ENCODE results near the gene HNRNPC.
"Not testable (repeated sequence)": the region's sequence is repeated elsewhere in the genome, so short reads cannot be mapped to it uniquely, and the experiment has no call there.

The HNRNPC gene

DNA sequence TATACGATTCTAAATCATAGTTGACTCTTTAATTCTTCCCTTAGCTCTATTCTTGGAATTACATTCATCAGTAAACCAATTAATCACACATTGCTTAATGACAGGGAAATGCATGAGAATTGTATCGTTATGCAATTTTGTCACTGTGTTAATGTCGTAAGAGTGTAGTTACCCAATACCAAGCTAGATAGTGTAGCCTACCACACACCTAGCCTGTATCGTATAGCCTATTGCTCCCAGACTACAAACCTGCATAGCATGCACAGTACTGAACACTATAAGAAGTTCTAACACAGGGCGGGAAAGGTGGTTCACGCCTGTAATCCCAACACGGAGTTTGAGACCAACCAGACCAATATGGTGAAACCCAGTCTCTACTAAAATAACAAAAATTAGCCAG lies 24.7 kb downstream of the HNRNPC start:
- no peak for DNase-seq

DNA sequence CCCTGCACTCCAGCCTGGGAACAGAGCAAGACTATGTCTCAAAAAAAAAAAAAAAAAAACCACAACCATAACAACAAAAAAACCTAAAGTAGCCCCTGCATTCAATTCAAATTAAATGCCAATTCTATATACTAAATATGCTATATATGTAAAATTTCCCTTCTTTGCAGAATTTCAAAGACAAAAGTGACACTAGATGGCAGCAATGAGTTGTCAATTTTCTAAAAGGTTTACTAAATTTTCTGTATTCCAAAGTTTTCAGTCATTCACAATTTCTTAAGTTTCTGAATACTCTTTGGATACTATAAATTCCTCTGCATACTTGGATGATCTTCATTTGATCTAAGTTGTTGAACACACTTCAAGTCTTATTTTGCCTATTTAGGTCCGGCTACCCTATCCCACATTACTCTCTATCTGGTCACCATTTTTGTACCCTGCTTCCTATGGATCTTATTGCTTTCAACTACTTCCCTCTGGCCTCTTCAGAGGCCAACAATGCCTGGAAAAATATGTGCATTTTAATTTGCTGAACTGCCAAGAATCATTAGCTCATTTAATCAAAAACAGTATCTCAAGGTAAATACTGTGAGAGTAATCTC lies 27.9 kb downstream of the HNRNPC start:
- peak; percentile 32 to 35 for DNase-seq

DNA sequence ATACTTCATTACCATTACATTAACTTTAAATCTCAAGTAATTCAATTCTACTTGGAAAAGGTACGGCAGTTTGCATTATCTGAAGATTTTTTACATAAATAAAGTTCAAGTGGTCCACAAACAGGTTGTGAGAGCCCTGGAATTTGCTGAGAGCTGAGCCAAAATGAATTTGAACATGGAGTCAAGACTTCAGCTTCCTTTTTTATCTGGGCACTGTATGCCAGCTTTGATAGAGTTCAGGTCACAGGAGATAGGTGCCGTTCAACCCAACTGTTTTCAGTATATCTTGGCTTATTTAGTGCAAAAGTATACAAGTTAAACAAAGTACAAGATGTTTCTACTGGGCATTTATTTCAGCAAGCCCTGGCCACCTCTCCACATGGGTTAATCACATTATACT lies 28.8 kb downstream of the HNRNPC start:
- no peak for DNase-seq

DNA sequence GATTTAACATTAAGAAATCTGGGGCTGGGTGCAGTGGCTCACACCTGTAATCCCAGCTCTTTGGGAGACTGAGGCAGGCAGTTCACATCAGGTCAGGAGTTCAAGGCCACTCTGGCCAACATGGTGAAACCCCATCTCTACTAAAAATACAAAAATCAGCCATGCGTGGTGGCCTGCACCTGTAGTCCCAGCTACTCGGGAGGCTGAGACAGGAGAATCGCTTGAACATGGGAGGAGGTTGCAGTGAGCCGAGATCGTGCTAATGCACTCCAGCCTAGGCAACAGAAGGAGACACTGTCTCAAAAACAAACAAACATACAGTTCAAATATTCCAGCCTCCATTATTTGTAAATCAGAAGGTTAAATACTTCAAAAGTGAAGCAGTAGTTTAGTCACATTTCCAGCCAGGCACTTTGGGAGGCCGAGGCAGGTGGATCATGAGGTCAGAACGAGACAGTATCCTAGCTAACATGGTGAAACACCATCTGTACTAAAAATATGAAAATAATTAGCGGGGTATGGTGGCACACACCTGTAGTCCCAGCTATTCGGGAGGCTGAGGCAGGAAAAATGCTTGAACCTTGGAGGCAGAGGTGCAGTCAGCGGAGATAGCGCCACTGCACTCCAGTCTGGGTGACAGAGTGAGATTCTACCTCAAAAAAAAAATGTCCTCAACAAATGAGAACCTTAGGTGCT lies 30.3 kb downstream of the HNRNPC start:
- no peak for DNase-seq

DNA sequence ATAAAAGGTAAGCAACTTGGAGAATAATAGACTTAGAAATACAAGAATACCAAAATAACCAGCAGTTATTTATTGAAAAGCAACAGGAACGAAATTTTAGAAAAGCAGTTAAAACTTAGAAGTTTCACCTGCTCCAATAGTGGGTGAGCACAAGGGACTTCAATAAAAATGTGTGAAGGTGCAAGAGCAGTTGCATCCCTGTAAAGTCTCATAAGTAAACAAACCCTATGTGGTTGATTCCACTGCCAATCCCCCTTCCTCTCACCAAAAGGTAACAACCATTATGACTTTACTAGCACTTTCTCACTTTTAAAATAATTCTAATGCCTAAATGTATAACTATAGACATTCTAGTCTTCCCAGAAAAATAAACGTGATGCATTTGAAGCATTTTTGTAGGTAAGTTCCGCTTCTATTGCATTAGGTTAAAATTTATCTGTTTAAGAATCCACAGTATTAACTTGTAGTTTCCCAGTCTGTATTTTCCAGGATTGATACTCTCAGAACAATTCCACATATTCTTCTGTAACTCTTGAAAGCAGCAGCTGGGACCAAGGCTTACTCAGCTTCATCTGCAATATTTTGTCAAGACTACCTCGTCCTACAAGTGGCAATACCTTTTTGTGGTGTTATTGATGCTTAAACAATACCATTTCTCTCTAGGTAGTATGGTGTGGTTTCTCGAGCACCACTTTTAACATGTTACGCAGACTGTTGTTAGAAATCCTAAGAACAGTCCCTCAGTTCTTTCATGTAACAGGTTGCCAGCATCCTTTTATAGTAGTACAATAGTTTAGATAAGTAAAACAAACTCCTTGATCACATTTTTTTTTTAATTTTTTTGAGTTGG lies 32.1 kb downstream of the HNRNPC start:
- DNase-seq, result no peak

DNA sequence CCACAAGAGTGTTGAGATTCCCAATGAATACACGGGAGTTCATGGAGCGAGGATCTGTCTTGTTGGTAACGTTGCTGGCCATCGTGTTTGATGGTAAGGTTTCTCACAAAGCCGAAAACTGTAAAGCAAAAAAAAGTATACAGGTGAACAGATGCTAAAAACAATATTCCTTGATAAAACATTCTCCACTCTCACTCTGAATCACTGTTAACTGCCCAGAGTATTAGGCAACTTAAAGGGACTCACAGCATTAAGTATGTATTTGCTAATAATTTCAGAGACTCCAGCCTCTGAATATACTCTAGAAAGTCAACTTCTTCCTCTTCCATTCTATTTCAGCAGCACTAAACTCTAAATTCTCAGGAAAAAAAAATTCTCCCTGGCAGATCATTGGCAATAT lies 35.1 kb downstream of the HNRNPC start:
- DNase-seq, result no peak

DNA sequence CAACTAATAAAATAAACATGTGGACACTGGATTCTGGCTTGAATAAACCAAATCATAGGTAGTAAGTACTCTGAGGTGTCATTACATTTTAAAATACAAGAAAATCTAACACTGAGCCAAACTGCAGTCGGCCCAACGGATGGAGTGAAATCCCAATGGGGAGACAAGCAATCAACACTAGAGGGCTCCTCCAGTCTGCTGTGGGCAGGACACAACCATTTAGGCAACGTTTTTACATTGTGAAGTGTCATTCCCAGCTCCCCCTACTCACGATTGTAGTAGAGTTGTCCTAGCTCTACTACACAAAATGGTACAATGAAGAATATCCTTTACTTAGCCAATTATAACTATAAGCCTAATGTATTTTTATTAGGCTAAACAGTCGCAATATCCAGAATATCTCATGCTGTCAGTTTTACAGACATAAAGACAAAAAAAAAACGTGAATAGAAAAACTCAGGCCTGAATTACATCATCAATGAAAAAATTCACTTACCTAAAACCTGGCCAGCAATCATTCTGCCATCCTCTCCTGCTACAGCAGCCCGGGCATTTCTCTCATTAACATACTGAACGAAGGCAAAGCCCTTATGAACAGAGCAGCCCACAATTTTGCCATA lies 35.7 kb downstream of the HNRNPC start:
- peak; percentile 21 to 37 for DNase-seq

DNA sequence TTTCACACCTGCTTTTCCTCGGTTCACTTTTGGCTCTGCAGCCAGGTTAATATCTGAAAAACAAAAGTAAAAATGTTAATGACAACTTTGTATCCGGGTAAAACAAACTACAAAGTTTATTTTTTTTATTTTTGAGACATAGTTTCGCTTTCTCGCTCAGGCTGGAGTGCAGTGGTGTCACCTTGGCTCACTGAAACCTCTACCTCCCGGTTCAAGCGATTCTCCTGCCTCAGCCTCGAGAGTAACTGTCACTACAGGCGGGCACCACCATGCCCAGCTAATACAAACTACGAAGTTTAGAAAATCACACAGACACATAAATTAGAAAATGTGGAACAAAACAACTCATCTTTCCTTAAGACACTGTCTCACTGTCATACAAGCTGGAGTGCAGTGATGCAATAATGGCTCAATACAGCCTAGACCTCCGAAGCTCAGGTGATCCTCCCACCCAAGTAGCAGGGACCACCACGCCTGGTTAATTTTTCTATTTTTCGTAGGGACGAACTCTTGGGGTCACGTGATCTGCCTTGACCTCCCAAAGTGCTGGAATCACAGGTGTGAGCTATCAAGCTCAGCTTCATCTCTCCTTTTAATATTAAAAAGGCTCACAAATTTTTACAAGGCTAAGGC lies 38.1 kb downstream of the HNRNPC start:
- DNase-seq, result no peak

DNA sequence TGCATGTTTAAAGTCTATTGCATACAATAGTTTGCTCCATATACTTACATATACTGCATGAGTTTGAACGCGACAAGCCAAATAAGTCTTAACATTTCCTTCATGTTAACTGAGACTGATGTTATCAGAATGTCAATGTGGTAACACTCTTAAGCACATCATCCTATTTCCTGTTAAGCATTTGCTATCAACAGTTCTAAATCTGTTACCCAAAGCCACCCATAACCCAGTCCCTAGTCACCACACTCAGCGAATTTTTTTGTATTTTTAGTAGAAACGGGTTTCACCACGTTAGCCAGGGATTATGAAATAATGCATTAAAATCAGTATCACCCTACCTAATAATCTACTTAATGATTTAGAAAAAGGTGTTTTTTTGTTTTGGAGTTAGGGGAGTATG lies 39.4 kb downstream of the HNRNPC start:
- no peak for DNase-seq

DNA sequence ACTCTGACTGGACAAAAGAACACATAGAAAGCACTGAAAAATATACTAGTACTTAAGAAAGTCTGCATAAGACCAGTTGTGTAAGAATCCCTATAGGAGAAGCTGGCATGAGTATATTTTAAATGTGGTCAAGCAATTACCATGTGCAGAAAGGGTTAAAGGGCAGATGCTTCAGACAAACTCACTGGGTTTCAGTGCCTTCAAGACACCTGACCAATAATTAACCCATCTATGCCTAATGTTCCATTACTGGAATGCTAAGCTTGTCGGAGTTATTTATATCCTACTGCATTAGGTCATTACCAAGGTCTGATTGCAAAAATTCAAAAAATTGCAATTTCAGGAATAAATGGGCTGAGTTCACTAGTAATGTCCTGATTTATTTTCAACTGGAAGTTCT lies 41.3 kb downstream of the HNRNPC start:
- no peak for DNase-seq

DNA sequence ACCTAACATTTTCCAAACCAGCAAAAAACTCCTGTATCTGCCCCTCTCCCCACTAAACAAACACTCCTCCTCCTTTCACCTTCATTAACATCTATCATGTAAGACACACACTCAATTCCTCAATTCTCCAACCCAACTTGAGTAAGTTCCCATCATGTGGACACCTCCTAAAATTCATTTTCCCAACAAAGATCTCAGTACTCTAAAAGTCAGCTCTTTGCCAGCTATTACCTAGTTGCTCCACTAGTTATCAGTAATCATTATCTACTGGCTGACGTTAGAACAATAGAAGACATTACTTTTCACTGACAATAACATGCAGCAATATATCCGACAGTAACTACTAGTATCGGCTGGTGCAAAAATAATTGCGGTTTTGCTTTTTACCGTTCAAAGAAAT lies 42.1 kb downstream of the HNRNPC start:
- DNase-seq, result no peak

DNA sequence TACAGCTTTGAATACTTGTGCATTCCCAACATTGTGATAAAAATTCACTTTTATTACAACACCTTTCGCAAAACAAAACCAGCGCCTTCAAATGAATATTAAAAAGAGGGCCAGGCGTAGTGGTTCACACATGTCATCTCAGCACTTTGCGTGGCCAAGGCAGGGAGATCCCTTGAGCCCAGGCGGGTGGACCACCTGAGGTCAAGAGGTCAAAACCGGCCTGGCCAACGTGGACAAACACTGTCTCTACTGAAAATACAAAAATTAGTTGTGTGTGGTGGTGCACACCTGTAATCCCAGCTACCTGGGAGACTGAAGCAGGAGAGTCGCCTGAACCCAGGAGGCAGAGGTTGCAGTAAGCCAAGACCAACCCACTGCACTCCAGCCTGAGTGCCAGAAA lies 42.8 kb downstream of the HNRNPC start:
- no peak for DNase-seq

DNA sequence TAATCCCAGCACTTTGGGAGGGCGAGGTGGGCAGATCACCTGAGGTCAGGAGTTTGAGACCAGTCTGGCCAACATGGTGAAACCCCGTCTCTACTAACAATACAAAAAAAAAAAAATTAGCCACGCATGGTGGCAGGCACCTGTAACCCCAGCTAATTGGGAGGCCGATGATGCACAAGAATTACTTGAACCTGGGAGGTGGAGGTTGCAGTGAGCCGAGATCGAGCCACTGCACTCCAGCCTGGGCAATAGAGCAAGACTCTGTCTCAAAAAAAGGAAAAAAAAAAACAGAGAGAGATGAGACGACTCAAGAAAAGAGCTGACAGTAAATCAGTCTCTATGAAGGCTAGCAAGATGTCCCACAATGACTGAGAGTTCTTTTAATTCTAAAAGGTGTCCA lies 44.1 kb downstream of the HNRNPC start:
- DNase-seq, result not testable (repeated sequence)

DNA sequence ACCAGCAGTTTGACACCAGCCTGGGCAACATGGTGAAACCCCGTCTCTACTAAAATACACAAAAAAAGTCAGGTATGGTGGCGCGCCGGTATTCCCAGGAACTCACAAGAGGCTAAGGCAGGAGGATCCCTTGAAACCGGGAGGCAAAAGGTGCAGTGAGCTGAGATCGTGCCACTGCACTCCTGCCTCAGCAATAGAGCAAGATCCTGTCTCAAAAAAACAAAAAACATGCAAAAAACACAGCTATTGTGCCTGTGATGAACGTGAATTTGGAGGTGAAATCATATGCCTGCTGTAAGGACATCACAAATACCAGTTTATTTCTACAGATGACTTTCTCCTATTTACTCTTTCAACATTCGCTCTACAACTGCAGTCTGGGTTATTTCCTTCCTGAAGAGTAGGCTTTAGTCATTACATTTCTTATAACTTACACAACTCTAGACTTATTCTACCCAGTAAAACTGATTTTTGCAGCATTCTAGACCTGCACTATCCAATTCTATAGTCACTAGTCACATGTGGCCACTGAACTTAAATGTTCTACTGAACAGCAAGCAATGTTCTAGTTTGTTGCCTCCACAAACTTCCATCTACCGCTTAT lies 48.3 kb downstream of the HNRNPC start:
- DNase-seq, result no peak

DNA sequence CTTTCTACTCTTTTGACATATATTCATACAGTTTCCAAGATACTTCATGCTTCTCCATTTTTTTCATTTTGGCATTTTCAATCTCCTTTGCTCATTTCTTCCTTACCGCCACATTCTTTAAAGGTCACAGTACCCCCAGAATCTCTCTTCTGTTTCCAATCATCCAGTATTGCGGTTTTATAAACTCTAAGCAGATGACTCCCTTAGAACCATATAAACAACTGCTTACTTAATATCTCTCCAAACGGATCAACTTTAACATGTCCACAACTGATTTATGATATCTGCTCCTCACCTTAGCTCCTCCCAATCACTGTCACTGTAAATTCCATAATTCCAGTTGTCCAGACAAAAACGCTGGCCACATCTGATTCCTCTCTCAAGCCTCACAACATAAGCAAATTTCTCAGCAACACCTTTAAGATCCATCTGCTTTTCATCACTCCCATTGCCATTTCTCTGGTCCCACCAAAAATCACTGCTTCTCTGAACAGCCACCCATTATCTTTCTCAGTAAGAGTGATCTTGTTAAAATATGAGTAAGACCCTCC lies 49.6 kb downstream of the HNRNPC start:
- DNase-seq, result no peak

DNA sequence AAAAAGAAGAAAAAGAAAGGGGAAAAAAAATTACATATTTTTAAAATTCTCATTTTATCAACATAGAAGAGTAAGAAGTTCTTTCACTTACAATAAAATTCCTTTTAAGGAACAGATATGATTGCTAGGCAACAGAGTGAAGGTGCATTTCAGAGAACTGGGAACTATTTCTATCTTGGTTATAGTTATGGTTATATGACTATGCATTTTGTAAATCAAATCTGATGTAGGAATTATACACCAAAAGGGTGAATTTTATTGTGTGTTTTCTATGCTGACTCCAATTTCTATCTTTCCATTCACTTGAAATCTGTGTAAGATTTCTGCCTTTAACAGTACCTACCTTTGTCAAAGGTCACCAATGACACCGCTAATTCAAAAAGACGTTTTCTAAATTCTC lies 50.1 kb downstream of the HNRNPC start:
- no peak for DNase-seq

DNA sequence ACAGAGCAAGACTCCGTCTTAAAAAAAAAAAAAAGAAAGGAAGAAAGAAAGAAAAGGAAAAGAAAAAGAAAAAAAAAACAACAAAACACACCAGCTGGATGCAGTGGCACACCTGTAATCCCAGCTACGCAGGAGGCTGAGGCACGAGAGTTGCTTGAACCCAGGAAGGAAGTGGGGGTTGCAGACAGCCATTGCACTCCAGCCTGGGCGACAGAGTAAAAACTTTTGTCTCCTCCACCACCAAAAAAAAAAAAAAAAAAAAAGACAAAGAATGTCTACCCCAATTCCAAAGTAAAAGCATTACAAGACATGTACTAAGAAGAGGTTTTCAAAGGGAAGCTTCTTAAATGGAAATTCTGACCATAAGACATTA lies 53.4 kb downstream of the HNRNPC start:
- no peak for DNase-seq

DNA sequence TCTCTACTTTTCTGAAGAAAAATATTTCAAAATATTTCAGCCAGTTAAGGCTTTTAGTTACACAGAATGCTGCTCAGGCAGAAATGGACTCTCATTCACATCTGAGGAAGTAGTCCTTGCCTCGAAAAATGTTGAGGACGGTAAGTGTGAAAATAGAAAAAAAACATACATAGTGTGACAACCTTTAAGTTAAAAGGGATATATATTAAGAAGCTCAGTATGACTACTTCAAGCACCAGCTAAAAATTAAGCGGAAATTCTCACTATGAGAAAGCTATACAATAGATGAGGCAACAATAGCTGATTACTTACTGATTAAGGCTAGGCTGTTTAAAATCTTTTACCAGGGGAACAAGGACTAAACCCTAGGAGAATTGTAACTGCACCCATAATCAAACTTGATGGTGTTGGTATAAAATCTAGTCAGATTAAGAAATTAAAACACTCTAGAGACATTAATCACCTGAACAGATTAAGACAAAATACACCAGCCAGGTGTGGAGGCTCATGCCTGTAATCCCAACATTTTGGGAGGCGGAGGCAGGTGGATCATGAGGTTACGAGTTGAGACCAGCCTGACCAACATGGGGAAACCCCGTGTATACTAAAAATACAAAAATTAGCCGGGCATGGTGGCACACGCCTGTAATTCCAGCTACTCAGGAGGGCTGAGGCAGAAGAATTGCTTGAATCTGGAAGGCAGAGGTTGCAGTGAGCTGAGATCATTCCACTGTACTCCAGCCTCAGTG lies 53.9 kb downstream of the HNRNPC start:
- no peak for DNase-seq

DNA sequence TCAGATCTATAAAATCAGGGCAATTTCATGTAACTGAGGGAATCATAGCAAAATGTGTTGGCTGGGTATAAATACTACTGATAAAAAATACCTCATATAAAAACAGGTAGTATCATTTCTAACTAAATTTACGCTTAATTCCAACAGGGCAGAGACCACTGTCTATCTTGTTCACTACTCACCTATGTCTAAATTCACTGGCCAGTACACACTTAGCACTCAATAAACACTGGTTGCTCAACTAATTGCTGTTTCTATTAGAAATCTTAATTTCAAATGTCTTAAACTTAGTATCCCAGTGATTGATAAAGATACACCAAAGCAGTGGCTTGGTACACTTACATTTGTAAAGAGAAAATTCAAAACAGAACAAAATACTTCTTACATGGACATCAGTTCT lies 55.6 kb downstream of the HNRNPC start:
- DNase-seq, result no peak

DNA sequence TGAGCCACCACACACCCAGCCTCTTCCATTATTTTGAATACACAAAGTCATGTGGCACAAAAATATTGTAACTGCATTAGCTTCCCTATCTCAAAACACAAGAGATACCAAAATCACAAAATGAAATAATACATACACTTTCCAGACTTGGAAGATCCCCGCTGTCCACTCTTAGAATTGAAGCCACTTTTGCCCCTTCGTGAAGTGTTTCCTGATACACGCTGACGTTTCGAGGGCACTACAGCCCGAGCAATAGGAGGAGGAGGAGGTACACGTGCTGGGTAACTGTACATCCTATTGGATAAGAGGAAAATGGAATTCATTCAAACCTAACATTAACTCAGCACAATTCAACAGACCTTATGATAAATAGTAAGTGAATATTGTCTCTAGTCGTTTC lies 56.4 kb downstream of the HNRNPC start:
- DNase-seq, result not testable (repeated sequence)

DNA sequence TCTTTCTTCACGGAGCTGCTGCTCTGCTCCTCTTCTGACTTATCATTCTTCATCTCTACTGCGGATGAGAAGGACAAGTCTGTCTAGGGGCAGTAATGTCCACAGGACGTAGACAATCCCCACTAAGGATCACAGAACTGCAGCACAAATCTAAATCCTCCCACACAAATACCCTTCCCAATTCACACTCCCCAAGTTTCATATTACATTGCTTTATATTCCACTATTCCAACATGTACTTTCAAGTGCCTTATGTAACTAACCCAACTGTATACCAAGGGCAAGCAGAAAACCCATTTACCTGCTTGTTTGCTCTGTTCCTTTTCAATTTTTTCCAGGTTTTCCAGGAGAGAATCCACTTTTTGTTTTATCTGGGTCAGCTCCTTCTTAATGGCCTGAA lies 57.7 kb downstream of the HNRNPC start:
- no peak for DNase-seq

DNA sequence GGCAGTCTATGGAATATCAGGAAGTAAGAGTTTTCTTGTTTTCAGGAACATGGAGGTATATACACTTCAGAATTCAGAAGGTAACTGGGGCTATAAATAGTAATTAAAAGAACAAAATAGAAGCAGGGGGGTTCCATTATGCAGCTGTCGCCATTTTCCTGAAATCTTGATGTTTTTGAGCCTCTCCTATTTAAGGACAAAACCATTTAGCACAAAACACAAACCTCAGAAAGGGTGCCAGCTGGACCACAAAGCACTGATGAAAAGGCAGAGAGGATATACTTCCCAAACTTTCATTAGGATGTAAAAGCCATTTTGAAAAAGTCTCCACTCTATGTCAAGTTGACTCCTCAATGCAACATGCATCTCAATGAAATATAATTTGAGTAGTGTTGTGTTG lies 59.2 kb downstream of the HNRNPC start:
- no peak for DNase-seq

All from Kasumi-1 (cell line).